T-helper 2 cell treated with Interferon-gamma antibody and Interleukin-4, amounts not matched to agents 5 μg/mL and 100 μg/mL, for 36 hours (primary cell): Measurements from ENCODE around the gene NDUFAF7.
A peak's percentile ranks its signal among the peaks of the same experiment; 100 is the strongest.

Source experiments
- DNase-seq: peaks from one replicate; pipeline ENCODE4 v3.0.0; 2021; ENCODE audit warnings: low spot score
- H3K27ac Mint-ChIP-seq: one replicate; pipeline ENCODE4 v1.8.0; 2021; ENCODE audit warnings: mild to moderate bottlenecking, mixed read lengths
- H3K27me3 Mint-ChIP-seq: one replicate; pipeline ENCODE4 v1.8.0; 2021; ENCODE audit warnings: low read depth, mixed read lengths
- H3K36me3 Mint-ChIP-seq: one replicate; pipeline ENCODE4 v1.8.0; 2021; ENCODE audit warnings: low read depth, mixed read lengths
- H3K4me1 Mint-ChIP-seq: one replicate; pipeline ENCODE4 v1.8.0; 2021; ENCODE audit warnings: low read depth, mixed read lengths
- H3K4me3 Mint-ChIP-seq: one replicate; pipeline ENCODE4 v1.8.0; 2022; ENCODE audit warnings: mild to moderate bottlenecking, moderate library complexity, mixed read lengths
- H3K9me3 Mint-ChIP-seq: one replicate; pipeline ENCODE4 v1.8.0; 2021; ENCODE audit warnings: mixed read lengths

Gene NDUFAF7

GRCh38 chr2:37232131-37232933 lies 874 bp downstream of the NDUFAF7 start:
- H3K9me3 Mint-ChIP-seq, result no peaks in the 10 kb centered on the region
- DNase-seq, result no peak
- no peaks in the 10 kb centered on the region for H3K27me3 Mint-ChIP-seq
- no peak overlapping the region for H3K27ac Mint-ChIP-seq
- H3K4me1 Mint-ChIP-seq, result peaks cover 13% of the 10 kb centered on the region
- peaks cover 31% of the 10 kb centered on the region for H3K36me3 Mint-ChIP-seq
- H3K4me3 Mint-ChIP-seq, result no peak overlapping the region

GRCh38 chr2:37243435-37243834 lies 12.0 kb downstream of the NDUFAF7 start:
- no peak for DNase-seq
- Mint-ChIP-seq H3K27ac (peak overlapping the region; percentile 43), H3K4me3 (peak overlapping the region; percentile 3), H3K27me3 (no peaks in the 10 kb centered on the region), H3K36me3 (peaks cover 77% of the 10 kb centered on the region), H3K9me3 (peaks cover 9% of the 10 kb centered on the region), H3K4me1 (peaks cover 23% of the 10 kb centered on the region)

GRCh38 chr2:37244017-37244416 lies 12.6 kb downstream of the NDUFAF7 start:
- H3K4me1 Mint-ChIP-seq, result peaks cover 23% of the 10 kb centered on the region
- peak; percentile 10 for DNase-seq
- no peak overlapping the region for H3K4me3 Mint-ChIP-seq
- no peak overlapping the region for H3K27ac Mint-ChIP-seq
- H3K36me3 Mint-ChIP-seq, result peaks cover 73% of the 10 kb centered on the region
- H3K27me3 Mint-ChIP-seq, result no peaks in the 10 kb centered on the region
- peaks cover 9% of the 10 kb centered on the region for H3K9me3 Mint-ChIP-seq

- H3K36me3 Mint-ChIP-seq, result peaks cover 75% of the 10 kb centered on the region
- H3K27me3 Mint-ChIP-seq, result no peaks in the 10 kb centered on the region
- H3K4me1 Mint-ChIP-seq, result peaks cover 23% of the 10 kb centered on the region
- H3K4me3 Mint-ChIP-seq, result no peak overlapping the region
- no peak for DNase-seq
- peaks cover 9% of the 10 kb centered on the region for H3K9me3 Mint-ChIP-seq
- no peak overlapping the region for H3K27ac Mint-ChIP-seq
Observed at GRCh38 chr2:37244755-37245154, 13.3 kb downstream of the NDUFAF7 start.

GRCh38 chr2:37246205-37246604 lies 14.7 kb downstream of the NDUFAF7 start:
- no peak for DNase-seq
- Mint-ChIP-seq H3K9me3 (peaks cover 9% of the 10 kb centered on the region), H3K36me3 (peaks cover 72% of the 10 kb centered on the region), H3K4me1 (peaks cover 16% of the 10 kb centered on the region), H3K27ac (no peak overlapping the region), H3K27me3 (no peaks in the 10 kb centered on the region), H3K4me3 (no peak overlapping the region)

GRCh38 chr2:37250869-37251740 lies 19.6 kb downstream of the NDUFAF7 start:
- Mint-ChIP-seq H3K36me3 (peaks cover 44% of the 10 kb centered on the region), H3K4me3 (no peak overlapping the region), H3K27me3 (no peaks in the 10 kb centered on the region), H3K27ac (no peak overlapping the region), H3K9me3 (no peaks in the 10 kb centered on the region), H3K4me1 (no peaks in the 10 kb centered on the region)
- DNase-seq, result no peak

- Mint-ChIP-seq H3K27me3 (no peaks in the 10 kb centered on the region), H3K4me3 (no peak overlapping the region), H3K9me3 (no peaks in the 10 kb centered on the region), H3K27ac (no peak overlapping the region), H3K36me3 (peaks cover 12% of the 10 kb centered on the region), H3K4me1 (no peaks in the 10 kb centered on the region)
- DNase-seq, result no peak
Observed at GRCh38 chr2:37262522-37262921, 31.1 kb downstream of the NDUFAF7 start.

GRCh38 chr2:37263839-37264238 lies 32.4 kb downstream of the NDUFAF7 start:
- Mint-ChIP-seq H3K27me3 (no peaks in the 10 kb centered on the region), H3K36me3 (peaks cover 9% of the 10 kb centered on the region), H3K4me1 (peaks cover 3% of the 10 kb centered on the region), H3K27ac (no peak overlapping the region), H3K9me3 (no peaks in the 10 kb centered on the region), H3K4me3 (no peak overlapping the region)
- DNase-seq, result no peak

GRCh38 chr2:37267685-37268084 lies 36.2 kb downstream of the NDUFAF7 start:
- Mint-ChIP-seq H3K27me3 (no peaks in the 10 kb centered on the region), H3K36me3 (peaks cover 16% of the 10 kb centered on the region), H3K4me3 (no peak overlapping the region), H3K4me1 (peaks cover 3% of the 10 kb centered on the region), H3K27ac (no peak overlapping the region), H3K9me3 (no peaks in the 10 kb centered on the region)
- no peak for DNase-seq

- Mint-ChIP-seq H3K9me3 (no peaks in the 10 kb centered on the region), H3K4me3 (no peak overlapping the region), H3K27me3 (no peaks in the 10 kb centered on the region), H3K4me1 (peaks cover 3% of the 10 kb centered on the region), H3K36me3 (peaks cover 17% of the 10 kb centered on the region), H3K27ac (no peak overlapping the region)
- DNase-seq, result no peak
Observed at GRCh38 chr2:37268111-37268510, 36.7 kb downstream of the NDUFAF7 start.

- H3K9me3 Mint-ChIP-seq, result no peaks in the 10 kb centered on the region
- H3K4me1 Mint-ChIP-seq, result peaks cover 3% of the 10 kb centered on the region
Observed at GRCh38 chr2:37271376-37272067, 40.1 kb downstream of the NDUFAF7 start.

GRCh38 chr2:37274359-37274965 lies 43.0 kb downstream of the NDUFAF7 start:
- Mint-ChIP-seq H3K27me3 (no peaks in the 10 kb centered on the region), H3K36me3 (peaks cover 9% of the 10 kb centered on the region), H3K27ac (no peak overlapping the region), H3K4me3 (no peak overlapping the region), H3K4me1 (no peaks in the 10 kb centered on the region), H3K9me3 (no peaks in the 10 kb centered on the region)
- no peak for DNase-seq

More at GRCh38 chr2:37271376-37272067, 40.1 kb downstream of the NDUFAF7 start:
- Mint-ChIP-seq H3K36me3 (peaks cover 13% of the 10 kb centered on the region), H3K27me3 (no peaks in the 10 kb centered on the region), H3K4me3 (no peak overlapping the region), H3K27ac (no peak overlapping the region)
- DNase-seq, result no peak

GRCh38 chr2:37276291-37276690 lies 44.8 kb downstream of the NDUFAF7 start:
- no peaks in the 10 kb centered on the region for H3K27me3 Mint-ChIP-seq
- H3K27ac Mint-ChIP-seq, result no peak overlapping the region
- no peaks in the 10 kb centered on the region for H3K9me3 Mint-ChIP-seq
- no peak for DNase-seq
- H3K36me3 Mint-ChIP-seq, result peaks cover 4% of the 10 kb centered on the region
- H3K4me1 Mint-ChIP-seq, result no peaks in the 10 kb centered on the region
- H3K4me3 Mint-ChIP-seq, result no peak overlapping the region
